Thyroid gland (tissue), 4 donors: ENCODE measurements around the gene KCNJ15. TPM values are rescaled to one million over a fixed set of nuclear protein-coding genes. Genes with fewer than 3 reads are reported as not detected.

ENCODE experiments used
- DNase-seq, 2 donors: peaks; one replicate each; pipeline ENCODE4 v3.0.0-alpha.2; 2019
- H3K27ac ChIP-seq, 3 donors: fragments of 200-600 bp; sonication (generic); 1 replicate in 2 of 3; 2 replicates in 1 of 3; pipeline ENCODE4 v1.5.1; 2016 to 2019; ENCODE audit warnings: mild to moderate bottlenecking in 1 of 3, moderate library complexity in 1 of 3
- H3K27me3 ChIP-seq: fragments of 200-600 bp; sonication (generic); one replicate; pipeline ENCODE4 v1.5.1; 2019
- H3K36me3 ChIP-seq, 2 donors: fragments of 200-600 bp; sonication (generic); one replicate each; pipeline ENCODE4 v1.5.1; 2016 to 2019
- H3K4me1 ChIP-seq, 2 donors: fragments of 200-600 bp; sonication (generic); one replicate each; pipeline ENCODE4 v1.5.1; 2017 to 2019
- H3K4me3 ChIP-seq, 3 donors: fragments of 200-600 bp; sonication (generic); replicated peaks in 1 of 3; 1 replicate in 2 of 3; 2 replicates in 1 of 3; pipeline ENCODE4 v1.5.1; 2016; ENCODE audit warnings: mild to moderate bottlenecking in 1 of 3
- H3K9me3 ChIP-seq: fragments of 200-600 bp; sonication (generic); one replicate; pipeline ENCODE4 v1.5.1; 2017
- POLR2A ChIP-seq, 2 donors: fragments of 450-650 bp; IDR thresholded peaks; one replicate each; pipeline ENCODE4 v1.6.1; 2017; ENCODE audit warnings: antibody characterized with exemption in 2 of 2, mild to moderate bottlenecking in 2 of 2, moderate library complexity in 1 of 2
- WGBS, 2 donors: methylation state at CpG; one replicate each; pipeline ENCODE4 v1.1.5; 2017; 5-methylcytosine and 5-hydroxymethylcytosine counted together
- intact Hi-C: fragments of 100-400 bp; cut with DNase I; formaldehyde crosslinking; loops from one replicate; pipeline ENCODE4 v1.15.1; 2023
- total RNA-seq, 4 donors: library from RNA; depleted of rRNA; stranded (reverse); fragments of >200 nt; gene quantifications; one replicate each; pipeline ENCODE4 v1.2.3, GENCODE V29; 2016
- TF ChIP-seq, protein P1 (sequence below), 6 experiments: fragments of 200-600 bp in 3 of 6; fragments of 450-650 bp in 3 of 6; sonication (generic) in 3 of 6; IDR thresholded peaks; one replicate each; pipeline ENCODE4 v1.5.1; 2016 to 2019; ENCODE audit warnings: antibody characterized with exemption in 6 of 6, mild to moderate bottlenecking in 2 of 6, inconsistent platforms in 1 of 6, moderate library complexity in 1 of 6

KCNJ15 gene
- total RNA-seq, 4 donors from 2014 or later = 29.2 to 71.2 (median 59.5) TPM

DNA sequence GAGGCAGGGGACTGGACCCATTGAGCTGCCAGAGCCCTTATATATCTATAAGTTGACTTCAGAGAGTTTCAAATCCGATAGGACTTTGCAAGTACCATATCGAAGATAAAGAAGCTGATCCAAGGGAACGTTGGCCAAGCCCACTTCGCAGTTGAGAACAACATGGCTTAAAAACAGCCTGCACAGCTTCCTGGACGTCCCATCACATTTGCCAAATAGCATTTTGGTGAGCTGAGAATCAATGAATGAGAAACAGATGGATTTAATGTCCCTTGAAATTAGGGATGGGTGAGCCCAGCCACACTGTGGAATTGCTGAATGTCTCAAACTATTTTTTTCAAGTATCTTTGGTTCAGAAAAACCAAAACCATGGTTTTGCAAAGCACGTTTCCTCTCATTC is 64.8 kb downstream of the KCNJ15 start:
- no peaks in the 10 kb centered on the region for H3K27me3 ChIP-seq
- no peaks in the 10 kb centered on the region for H3K36me3 ChIP-seq
- intact Hi-C loops = no loop called here
- WGBS, 2 donors = 83 to 86% methylated on average over 6 of the region's 6 CpGs
- no peak overlapping the region for H3K4me3 ChIP-seq
- DNase-seq = no peak
- peaks cover 5 to 21% of the 10 kb centered on the region in 2 donors for H3K4me1 ChIP-seq
- TF ChIP-seq, protein P1, sequence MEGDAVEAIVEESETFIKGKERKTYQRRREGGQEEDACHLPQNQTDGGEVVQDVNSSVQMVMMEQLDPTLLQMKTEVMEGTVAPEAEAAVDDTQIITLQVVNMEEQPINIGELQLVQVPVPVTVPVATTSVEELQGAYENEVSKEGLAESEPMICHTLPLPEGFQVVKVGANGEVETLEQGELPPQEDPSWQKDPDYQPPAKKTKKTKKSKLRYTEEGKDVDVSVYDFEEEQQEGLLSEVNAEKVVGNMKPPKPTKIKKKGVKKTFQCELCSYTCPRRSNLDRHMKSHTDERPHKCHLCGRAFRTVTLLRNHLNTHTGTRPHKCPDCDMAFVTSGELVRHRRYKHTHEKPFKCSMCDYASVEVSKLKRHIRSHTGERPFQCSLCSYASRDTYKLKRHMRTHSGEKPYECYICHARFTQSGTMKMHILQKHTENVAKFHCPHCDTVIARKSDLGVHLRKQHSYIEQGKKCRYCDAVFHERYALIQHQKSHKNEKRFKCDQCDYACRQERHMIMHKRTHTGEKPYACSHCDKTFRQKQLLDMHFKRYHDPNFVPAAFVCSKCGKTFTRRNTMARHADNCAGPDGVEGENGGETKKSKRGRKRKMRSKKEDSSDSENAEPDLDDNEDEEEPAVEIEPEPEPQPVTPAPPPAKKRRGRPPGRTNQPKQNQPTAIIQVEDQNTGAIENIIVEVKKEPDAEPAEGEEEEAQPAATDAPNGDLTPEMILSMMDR (IDR thresholded peaks at IDR 0.05) = no peak
- TF ChIP-seq POLR2A (IDR thresholded peaks at IDR 0.05) = no peak
- no peak overlapping the region for H3K27ac ChIP-seq
- H3K9me3 ChIP-seq = no peaks in the 10 kb centered on the region

DNA sequence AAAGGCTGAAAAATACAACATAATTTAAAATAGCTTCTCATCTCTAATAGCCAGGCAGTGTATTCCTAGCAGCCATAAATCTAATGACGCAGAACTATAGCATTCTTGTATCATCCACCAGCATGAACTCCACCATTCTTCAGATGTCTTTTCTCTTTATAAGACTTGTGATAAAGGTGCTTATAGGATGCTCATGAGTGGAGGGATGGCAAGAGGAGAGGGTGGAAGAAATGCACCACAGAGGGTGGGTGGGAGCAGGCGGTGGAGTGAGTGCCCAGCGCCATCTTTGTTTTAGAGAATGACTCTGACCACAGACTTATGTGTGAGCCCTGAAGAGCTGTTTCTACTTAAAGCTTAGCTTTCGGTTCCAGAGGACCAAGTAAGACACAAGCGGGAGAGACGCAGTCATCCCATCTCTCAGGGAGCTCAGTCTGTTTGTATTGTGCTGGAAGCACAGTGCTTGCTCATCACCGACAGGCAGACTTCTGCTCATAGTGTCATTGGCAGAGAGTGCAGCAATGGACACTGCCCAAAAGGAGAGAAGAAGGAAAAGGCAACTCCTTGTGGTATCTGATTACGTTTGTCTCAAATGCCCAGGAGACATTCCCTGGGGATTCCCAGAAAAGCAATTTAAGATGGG is 65.6 kb downstream of the KCNJ15 start:
- no peak for TF ChIP-seq POLR2A (IDR thresholded peaks at IDR 0.05)
- TF ChIP-seq, protein P1 (IDR thresholded peaks at IDR 0.05) = no peak
- 86 to 88% methylated on average over 8 of the region's 8 CpGs for WGBS, 2 donors
- intact Hi-C loops = no loop called here

DNA sequence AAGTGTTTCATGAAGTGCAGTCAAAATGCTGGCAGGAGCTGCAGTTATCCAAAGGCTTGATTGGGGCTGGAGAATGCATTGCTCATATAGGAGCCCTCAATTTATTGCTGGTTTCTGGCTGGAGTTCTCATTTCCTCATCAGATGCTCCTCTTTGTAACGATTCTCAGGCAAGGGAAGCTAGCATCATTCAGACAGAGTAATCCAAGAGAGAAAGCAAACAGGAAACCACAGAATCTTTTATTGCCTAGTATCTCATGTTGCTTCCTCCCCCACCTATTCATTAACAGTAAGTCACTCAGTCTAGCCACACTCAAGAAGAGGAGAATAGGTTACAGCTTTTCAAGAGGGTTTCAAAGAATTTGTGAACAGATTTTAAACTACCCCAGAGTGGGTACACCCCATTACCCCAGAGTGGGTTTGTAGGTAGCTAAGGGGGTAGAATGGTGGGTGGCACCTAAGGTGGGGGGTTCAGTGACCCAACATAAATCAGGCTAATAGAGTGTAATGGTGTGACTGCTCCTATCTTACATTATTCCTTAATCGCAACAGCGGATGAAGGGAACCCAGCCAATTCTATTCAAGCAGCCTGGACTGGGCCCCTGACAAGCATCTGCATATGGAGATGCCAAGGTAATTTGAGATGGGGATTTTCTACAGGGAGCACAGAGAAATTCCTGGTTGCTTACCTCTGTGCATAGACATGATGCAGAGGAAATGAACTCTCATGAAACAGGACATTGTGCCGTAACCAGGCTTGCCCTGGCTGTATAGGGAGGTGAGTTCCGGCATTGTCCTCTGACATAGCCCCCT is 67.1 kb downstream of the KCNJ15 start:
- 74 to 81% methylated on average over 5 of the region's 5 CpGs for WGBS, 2 donors
- H3K9me3 ChIP-seq = no peaks in the 10 kb centered on the region
- no peak overlapping the region for H3K4me3 ChIP-seq
- intact Hi-C loops = no loop called here
- no peak overlapping the region for H3K27ac ChIP-seq
- no peaks in the 10 kb centered on the region for H3K36me3 ChIP-seq
- no peak for TF ChIP-seq POLR2A (IDR thresholded peaks at IDR 0.05)
- no peaks in the 10 kb centered on the region for H3K27me3 ChIP-seq
- H3K4me1 ChIP-seq = peaks cover 16 to 34% of the 10 kb centered on the region in 2 donors
- DNase-seq = no peak

More for the DNA sequence above, 65.6 kb downstream of the KCNJ15 start:
- DNase-seq = no peak
- Histone ChIP-seq H3K27ac (no peak overlapping the region), H3K27me3 (no peaks in the 10 kb centered on the region), H3K36me3 (no peaks in the 10 kb centered on the region), H3K4me1 (peaks cover 14 to 29% of the 10 kb centered on the region in 2 donors), H3K4me3 (no peak overlapping the region), H3K9me3 (no peaks in the 10 kb centered on the region)

DNA sequence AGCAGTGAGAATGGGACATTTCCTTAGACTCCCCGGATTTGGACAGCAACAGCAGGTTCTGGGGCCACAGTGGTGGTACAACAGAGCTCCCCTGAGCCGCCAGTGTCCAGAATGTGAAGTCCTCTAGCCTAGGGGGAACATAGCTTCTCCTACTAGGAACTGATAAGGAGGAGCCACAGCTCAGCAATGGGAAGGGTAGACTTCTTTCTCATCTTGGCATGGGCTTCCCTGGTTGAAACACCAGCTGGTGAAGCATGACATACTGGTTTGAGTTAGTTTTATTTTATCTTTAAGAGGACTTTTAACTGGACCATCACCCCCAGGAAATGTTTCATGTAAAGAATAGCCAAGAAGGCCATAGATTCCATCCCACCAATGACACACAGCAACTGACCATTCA is 68.4 kb downstream of the KCNJ15 start:
- Histone ChIP-seq H3K4me1 (peaks cover 16 to 34% of the 10 kb centered on the region in 2 donors), H3K9me3 (no peaks in the 10 kb centered on the region), H3K27ac (no peak overlapping the region), H3K27me3 (no peaks in the 10 kb centered on the region), H3K36me3 (no peaks in the 10 kb centered on the region), H3K4me3 (no peak overlapping the region)
- TF ChIP-seq, protein P1 (IDR thresholded peaks at IDR 0.05) = no peak
- TF ChIP-seq POLR2A (IDR thresholded peaks at IDR 0.05) = no peak
- intact Hi-C loops = no loop called here
- DNase-seq = no peak
- 88 to 89% methylated on average over 2 of the region's 2 CpGs for WGBS, 2 donors

DNA sequence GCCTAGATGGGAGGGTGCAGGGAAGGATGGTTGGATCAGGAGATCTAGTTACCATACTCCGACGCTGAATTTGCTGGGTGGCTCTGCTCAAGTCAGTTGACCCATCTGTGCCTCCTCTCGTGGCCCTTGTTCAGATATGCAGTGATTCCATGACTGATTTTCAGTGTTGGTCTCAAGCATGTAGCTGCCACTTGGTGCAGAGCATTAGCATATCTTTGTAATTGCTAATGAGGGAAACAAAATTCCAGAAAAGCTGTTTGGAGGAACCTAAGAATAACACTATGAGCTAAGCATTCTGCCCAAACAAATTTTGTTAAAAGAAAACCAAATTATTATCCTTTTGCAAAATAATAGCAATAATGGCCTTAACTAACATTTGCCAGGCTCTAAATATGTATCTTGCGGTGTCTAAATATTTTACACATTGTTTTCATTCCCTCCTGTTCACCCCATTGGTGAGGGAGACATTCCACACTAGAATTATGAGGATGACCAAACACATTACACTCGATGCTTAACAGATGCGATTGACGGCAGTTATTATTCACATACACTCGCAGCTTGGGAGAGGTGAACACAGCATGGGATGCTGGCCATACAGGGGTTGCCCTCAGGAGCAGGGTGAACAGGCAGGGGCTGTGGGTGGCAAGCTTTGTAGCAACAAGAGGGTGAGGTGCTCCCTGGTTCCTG is 69.1 kb downstream of the KCNJ15 start:
- WGBS, 2 donors = 88 to 92% methylated on average over 8 of the region's 8 CpGs

More for the DNA sequence above, 69.1 kb downstream of the KCNJ15 start:
- no peak for DNase-seq
- TF ChIP-seq, protein P1 (IDR thresholded peaks at IDR 0.05) = no peak
- TF ChIP-seq POLR2A (IDR thresholded peaks at IDR 0.05) = no peak
- intact Hi-C loops = no loop called here
- Histone ChIP-seq H3K9me3 (no peaks in the 10 kb centered on the region), H3K4me3 (no peak overlapping the region), H3K27me3 (no peaks in the 10 kb centered on the region), H3K36me3 (no peaks in the 10 kb centered on the region), H3K27ac (peak overlapping the region in 2 of 3 donors; percentile 75 to 81), H3K4me1 (peaks cover 16 to 34% of the 10 kb centered on the region in 2 donors)
